Naive thymus-derived CD8-positive, alpha-beta T cell (primary cell): ENCODE measurements around the gene TIMP4. TPM values are rescaled to one million over a fixed set of nuclear protein-coding genes. Genes with fewer than 3 reads are reported as not detected.

Source experiments
- ATAC-seq, 2 donors: fragments of 150-1000 bp; cut with Tn5 transposase in 1 of 2; sonication (Bioruptor Pico), chemical (Tn5 transposase) in 1 of 2; 1 replicate in 1 of 2; 2 replicates in 1 of 2; pipeline ENCODE4 v1.10.0; 2021; ENCODE audit warnings: mild to moderate bottlenecking in 2 of 2, moderate library complexity in 2 of 2
- POLR2A ChIA-PET: fragments of 350-600 bp; sonication (Branson Sonifier 250); formaldehyde crosslinking; loops from one replicate; lab custom pipeline; 2021; ENCODE audit warnings: antibody characterized with exemption; lab: Charles Lee
- DNase-seq, 10 donors: peaks; one replicate each; pipeline versions ENCODE4 v3.0.0 to v3.0.0-alpha.2; 2020 to 2022
- H3K27ac Mint-ChIP-seq, 10 donors: one replicate each; pipeline ENCODE4 v1.8.0; 2020 to 2022; ENCODE audit warnings: mild to moderate bottlenecking in 10 of 10, mixed read lengths in 10 of 10, moderate library complexity in 4 of 10, inconsistent platforms in 1 of 10
- H3K27me3 Mint-ChIP-seq, 5 donors: one replicate each; pipeline ENCODE4 v1.8.0; 2021 to 2022; ENCODE audit warnings: mixed read lengths in 5 of 5
- H3K36me3 Mint-ChIP-seq, 3 donors: one replicate each; pipeline ENCODE4 v1.8.0; 2020 to 2022; ENCODE audit warnings: mixed read lengths in 3 of 3, mild to moderate bottlenecking in 2 of 3, inconsistent platforms in 1 of 3
- H3K4me1 Mint-ChIP-seq, 4 donors: one replicate each; pipeline ENCODE4 v1.8.0; 2021 to 2022; ENCODE audit warnings: mixed read lengths in 4 of 4
- H3K4me3 Mint-ChIP-seq, 10 donors: one replicate each; pipeline ENCODE4 v1.8.0; 2020 to 2022; ENCODE audit warnings: mild to moderate bottlenecking in 10 of 10, mixed read lengths in 10 of 10, moderate library complexity in 6 of 10, inconsistent platforms in 1 of 10
- H3K9me3 Mint-ChIP-seq, 9 donors: one replicate each; pipeline ENCODE4 v1.8.0; 2020 to 2022; ENCODE audit warnings: mixed read lengths in 9 of 9, mild to moderate bottlenecking in 3 of 9, inconsistent platforms in 1 of 9, moderate library complexity in 1 of 9
- polyA plus RNA-seq, 3 donors: library from polyadenylated mRNA; unstranded; fragments of 300-500 nt; fragmentation: Illumina TruSeq; gene quantifications; one replicate each; pipeline ENCODE4 v1.2.3, GENCODE V29; 2021
- total RNA-seq, 8 experiments: library from RNA in 2 of 8; stranded (reverse) in 2 of 8; gene quantifications; one replicate each; pipeline ENCODE4 v1.2.3 and lab custom pipeline; 2021 to 2026

Gene TIMP4
- total and polyA plus RNA-seq, 5 experiments from 2014 or later: not detected

- Mint-ChIP-seq H3K27ac (no peak overlapping the region), H3K4me1 (peaks cover 0 to 1% (median 0%) of the 10 kb centered on the region in 4 donors), H3K27me3 (peaks cover 5 to 15% (median 7%) of the 10 kb centered on the region in 5 donors), H3K9me3 (no peaks in the 10 kb centered on the region), H3K4me3 (no peak overlapping the region), H3K36me3 (no peaks in the 10 kb centered on the region)
- peak; percentile 84 to 89 for ATAC-seq
- POLR2A ChIA-PET: interaction anchor here (1.3 kb wide), 1 partner anchor 348 kb away, joined by 4 read pairs; no protein-coding TSS in a partner anchor
- peak; percentile 25 to 74 (median 54) for DNase-seq
Measured at GRCh38 chr3:12135029-12135657, 23.6 kb downstream of the TIMP4 start.

GRCh38 chr3:12132881-12133280, 25.8 kb downstream of the TIMP4 start:
- Mint-ChIP-seq H3K4me1 (no peaks in the 10 kb centered on the region), H3K36me3 (no peaks in the 10 kb centered on the region), H3K27ac (no peak overlapping the region), H3K27me3 (peaks cover 5 to 22% (median 13%) of the 10 kb centered on the region in 5 donors), H3K4me3 (no peak overlapping the region), H3K9me3 (no peaks in the 10 kb centered on the region)
- POLR2A ChIA-PET: no interaction called here
- no peak for ATAC-seq
- DNase-seq: no peak

GRCh38 chr3:12131351-12132090, 27.2 kb downstream of the TIMP4 start:
- no peaks in the 10 kb centered on the region for H3K36me3 Mint-ChIP-seq
- H3K9me3 Mint-ChIP-seq: no peaks in the 10 kb centered on the region
- peaks cover 7 to 22% (median 15%) of the 10 kb centered on the region in 5 donors for H3K27me3 Mint-ChIP-seq
- H3K4me3 Mint-ChIP-seq: no peak overlapping the region
- POLR2A ChIA-PET: no interaction called here
- no peak overlapping the region for H3K27ac Mint-ChIP-seq
- H3K4me1 Mint-ChIP-seq: no peaks in the 10 kb centered on the region
- no peak for DNase-seq
- ATAC-seq: no peak

GRCh38 chr3:12127391-12127790, 31.3 kb downstream of the TIMP4 start:
- Mint-ChIP-seq H3K27me3 (peaks cover 10 to 33% (median 23%) of the 10 kb centered on the region in 5 donors), H3K4me1 (no peaks in the 10 kb centered on the region), H3K9me3 (no peaks in the 10 kb centered on the region), H3K27ac (no peak overlapping the region), H3K36me3 (no peaks in the 10 kb centered on the region), H3K4me3 (no peak overlapping the region)
- ATAC-seq (no peak), DNase-seq (no peak)
- POLR2A ChIA-PET: no interaction called here

GRCh38 chr3:12125772-12126171, 32.9 kb downstream of the TIMP4 start:
- POLR2A ChIA-PET: no interaction called here
- no peak for DNase-seq
- no peak overlapping the region for H3K27ac Mint-ChIP-seq
- peaks cover 0 to 1% (median 0%) of the 10 kb centered on the region in 4 donors for H3K4me1 Mint-ChIP-seq
- peaks cover 10 to 32% (median 25%) of the 10 kb centered on the region in 5 donors for H3K27me3 Mint-ChIP-seq
- no peaks in the 10 kb centered on the region for H3K36me3 Mint-ChIP-seq
- no peaks in the 10 kb centered on the region for H3K9me3 Mint-ChIP-seq
- H3K4me3 Mint-ChIP-seq: no peak overlapping the region
- no peak for ATAC-seq

- no peaks in the 10 kb centered on the region for H3K9me3 Mint-ChIP-seq
- H3K27me3 Mint-ChIP-seq: peaks cover 8 to 29% (median 16%) of the 10 kb centered on the region in 5 donors
- POLR2A ChIA-PET: no interaction called here
- peaks cover 0 to 4% (median 0%) of the 10 kb centered on the region in 4 donors for H3K4me1 Mint-ChIP-seq
- no peak for DNase-seq
- H3K27ac Mint-ChIP-seq: no peak overlapping the region
- H3K36me3 Mint-ChIP-seq: no peaks in the 10 kb centered on the region
- no peak for ATAC-seq
- H3K4me3 Mint-ChIP-seq: no peak overlapping the region
Measured at GRCh38 chr3:12121466-12121865, 37.2 kb downstream of the TIMP4 start.

- no peaks in the 10 kb centered on the region for H3K9me3 Mint-ChIP-seq
- peaks cover 12 to 35% (median 17%) of the 10 kb centered on the region in 5 donors for H3K27me3 Mint-ChIP-seq
- ATAC-seq: no peak
- POLR2A ChIA-PET: no interaction called here
- H3K4me1 Mint-ChIP-seq: peaks cover 0 to 4% (median 0%) of the 10 kb centered on the region in 4 donors
- H3K27ac Mint-ChIP-seq: no peak overlapping the region
- no peak for DNase-seq
- no peaks in the 10 kb centered on the region for H3K36me3 Mint-ChIP-seq
- no peak overlapping the region for H3K4me3 Mint-ChIP-seq
Measured at GRCh38 chr3:12120374-12121140, 38.2 kb downstream of the TIMP4 start.

GRCh38 chr3:12117473-12117872, 41.2 kb downstream of the TIMP4 start:
- Mint-ChIP-seq H3K27me3 (peaks cover 4 to 18% (median 9%) of the 10 kb centered on the region in 5 donors), H3K27ac (no peak overlapping the region)

GRCh38 chr3:12116870-12117269, 41.8 kb downstream of the TIMP4 start:
- H3K36me3 Mint-ChIP-seq: no peaks in the 10 kb centered on the region
- H3K9me3 Mint-ChIP-seq: peaks cover 0 to 3% (median 0%) of the 10 kb centered on the region in 9 donors
- no peak overlapping the region for H3K27ac Mint-ChIP-seq
- ATAC-seq: no peak
- H3K4me1 Mint-ChIP-seq: peaks cover 0 to 4% (median 0%) of the 10 kb centered on the region in 4 donors
- POLR2A ChIA-PET: no interaction called here
- no peak overlapping the region for H3K4me3 Mint-ChIP-seq
- peaks cover 4 to 18% (median 9%) of the 10 kb centered on the region in 5 donors for H3K27me3 Mint-ChIP-seq
- no peak for DNase-seq

More at GRCh38 chr3:12117473-12117872, 41.2 kb downstream of the TIMP4 start:
- Mint-ChIP-seq H3K4me3 (no peak overlapping the region), H3K4me1 (peaks cover 0 to 4% (median 0%) of the 10 kb centered on the region in 4 donors), H3K9me3 (peaks cover 0 to 3% (median 0%) of the 10 kb centered on the region in 9 donors), H3K36me3 (no peaks in the 10 kb centered on the region)
- POLR2A ChIA-PET: no interaction called here
- ATAC-seq (no peak), DNase-seq (no peak)

GRCh38 chr3:12115849-12116248, 42.9 kb downstream of the TIMP4 start:
- no peak overlapping the region for H3K27ac Mint-ChIP-seq
- peaks cover 0 to 6% (median 3%) of the 10 kb centered on the region in 9 donors for H3K9me3 Mint-ChIP-seq
- peaks cover 4 to 16% (median 7%) of the 10 kb centered on the region in 5 donors for H3K27me3 Mint-ChIP-seq
- no peak for ATAC-seq
- no peak for DNase-seq
- POLR2A ChIA-PET: no interaction called here
- H3K4me3 Mint-ChIP-seq: no peak overlapping the region
- H3K36me3 Mint-ChIP-seq: no peaks in the 10 kb centered on the region
- peaks cover 0 to 3% (median 0%) of the 10 kb centered on the region in 4 donors for H3K4me1 Mint-ChIP-seq

GRCh38 chr3:12115104-12115503, 43.6 kb downstream of the TIMP4 start:
- no peaks in the 10 kb centered on the region for H3K4me1 Mint-ChIP-seq
- POLR2A ChIA-PET: no interaction called here
- peaks cover 0 to 2% (median 0%) of the 10 kb centered on the region in 3 donors for H3K36me3 Mint-ChIP-seq
- DNase-seq: no peak
- no peak overlapping the region for H3K27ac Mint-ChIP-seq
- ATAC-seq: no peak
- H3K27me3 Mint-ChIP-seq: peaks cover 4 to 13% (median 9%) of the 10 kb centered on the region in 5 donors
- no peak overlapping the region for H3K4me3 Mint-ChIP-seq
- H3K9me3 Mint-ChIP-seq: peaks cover 0 to 12% (median 3%) of the 10 kb centered on the region in 9 donors

GRCh38 chr3:12114251-12114650, 44.5 kb downstream of the TIMP4 start:
- Mint-ChIP-seq H3K27me3 (peaks cover 4 to 10% (median 7%) of the 10 kb centered on the region in 5 donors), H3K4me1 (no peaks in the 10 kb centered on the region), H3K9me3 (peaks cover 0 to 12% (median 3%) of the 10 kb centered on the region in 9 donors), H3K4me3 (no peak overlapping the region), H3K27ac (no peak overlapping the region), H3K36me3 (peaks cover 0 to 2% (median 0%) of the 10 kb centered on the region in 3 donors)
- no peak for ATAC-seq
- DNase-seq: no peak
- POLR2A ChIA-PET: no interaction called here
